Mucosa of gallbladder (tissue), 1 donor: ENCODE measurements around the gene HPN. TPM values are rescaled to one million over a fixed set of nuclear protein-coding genes. Genes with fewer than 3 reads are reported as not detected.
"Not testable (repeated sequence)": the region's sequence is repeated elsewhere in the genome, so short reads cannot be mapped to it uniquely, and the experiment has no call there.

Source experiments
- DNase-seq: peaks from one replicate; pipeline ENCODE4 v3.0.0-alpha.2; 2020; ENCODE audit warnings: low spot score
- total RNA-seq: library from RNA; stranded (reverse); gene quantifications from one replicate; pipeline ENCODE4 v1.2.1, GENCODE V29; 2021
- donor health status: DM: no; HTN: no; CAD: no.

Gene HPN
- 21.4 TPM for total RNA-seq

DNA sequence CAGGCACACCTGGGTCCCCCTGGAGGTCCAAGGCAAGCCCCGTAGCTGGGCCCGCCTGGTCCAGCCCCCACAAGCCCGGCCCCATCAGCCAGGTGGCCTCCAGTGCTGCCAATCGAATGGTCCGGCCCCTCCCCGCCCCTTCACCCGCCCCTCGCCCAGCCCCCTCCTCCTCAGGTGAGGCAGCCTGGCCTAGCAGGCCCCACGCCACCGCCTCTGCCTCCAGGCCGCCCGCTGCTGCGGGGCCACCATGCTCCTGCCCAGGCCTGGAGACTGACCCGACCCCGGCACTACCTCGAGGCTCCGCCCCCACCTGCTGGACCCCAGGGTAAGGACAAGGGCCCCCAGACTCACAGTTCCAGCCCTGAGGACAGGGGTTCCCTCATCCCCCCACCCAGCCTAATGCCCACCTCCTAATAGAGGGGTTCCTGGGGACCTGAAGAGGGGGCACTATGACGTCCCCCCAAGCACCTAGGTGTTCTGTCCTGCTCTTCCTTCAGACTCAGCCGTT, at the start of gene HPN:
TSS of gene HPN (plus strand) at position 174 of the 508 bp plus-strand sequence. CDS start 786 bp downstream, outside the sequence.
- DNase-seq: peak; percentile 33

DNA sequence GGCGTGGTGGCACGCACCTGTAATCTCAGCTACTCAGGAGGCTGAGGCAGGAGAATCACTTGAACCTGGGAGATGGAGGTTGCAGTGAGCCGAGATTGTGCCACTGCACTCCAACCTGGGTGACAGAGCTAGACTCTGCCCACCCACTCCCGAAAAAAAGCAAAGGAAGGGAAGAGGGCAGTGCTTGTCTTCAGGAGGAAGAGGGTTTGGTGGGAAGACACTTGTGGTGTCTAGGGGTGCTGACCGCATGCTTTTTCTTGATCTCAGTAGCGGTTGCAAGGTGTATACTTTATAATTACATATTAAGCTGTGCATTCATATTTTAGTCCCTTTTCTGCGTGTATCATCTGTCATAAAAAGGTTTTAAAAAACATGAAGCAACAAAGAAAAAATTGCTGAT, 48.9 kb upstream of the HPN start:
- DNase-seq: not testable (repeated sequence)

DNA sequence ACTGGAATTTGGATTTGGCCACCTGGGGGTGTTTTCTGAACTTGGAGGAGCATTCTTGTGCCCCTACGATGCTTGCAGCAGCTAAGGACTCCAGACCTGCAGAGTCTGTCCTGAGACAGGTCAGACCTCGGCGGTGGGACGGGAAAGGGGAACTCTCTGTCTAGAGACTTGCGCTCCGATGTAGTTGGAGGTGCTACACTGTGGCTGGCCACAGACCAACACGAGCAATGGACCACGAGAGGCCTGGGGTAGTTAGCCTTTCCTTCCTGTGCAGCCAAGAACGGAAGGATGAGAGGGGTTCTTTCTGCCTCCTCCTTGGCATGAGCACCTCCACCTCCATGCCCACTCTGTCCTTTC, 47.3 kb upstream of the HPN start:
- DNase-seq: no peak

DNA sequence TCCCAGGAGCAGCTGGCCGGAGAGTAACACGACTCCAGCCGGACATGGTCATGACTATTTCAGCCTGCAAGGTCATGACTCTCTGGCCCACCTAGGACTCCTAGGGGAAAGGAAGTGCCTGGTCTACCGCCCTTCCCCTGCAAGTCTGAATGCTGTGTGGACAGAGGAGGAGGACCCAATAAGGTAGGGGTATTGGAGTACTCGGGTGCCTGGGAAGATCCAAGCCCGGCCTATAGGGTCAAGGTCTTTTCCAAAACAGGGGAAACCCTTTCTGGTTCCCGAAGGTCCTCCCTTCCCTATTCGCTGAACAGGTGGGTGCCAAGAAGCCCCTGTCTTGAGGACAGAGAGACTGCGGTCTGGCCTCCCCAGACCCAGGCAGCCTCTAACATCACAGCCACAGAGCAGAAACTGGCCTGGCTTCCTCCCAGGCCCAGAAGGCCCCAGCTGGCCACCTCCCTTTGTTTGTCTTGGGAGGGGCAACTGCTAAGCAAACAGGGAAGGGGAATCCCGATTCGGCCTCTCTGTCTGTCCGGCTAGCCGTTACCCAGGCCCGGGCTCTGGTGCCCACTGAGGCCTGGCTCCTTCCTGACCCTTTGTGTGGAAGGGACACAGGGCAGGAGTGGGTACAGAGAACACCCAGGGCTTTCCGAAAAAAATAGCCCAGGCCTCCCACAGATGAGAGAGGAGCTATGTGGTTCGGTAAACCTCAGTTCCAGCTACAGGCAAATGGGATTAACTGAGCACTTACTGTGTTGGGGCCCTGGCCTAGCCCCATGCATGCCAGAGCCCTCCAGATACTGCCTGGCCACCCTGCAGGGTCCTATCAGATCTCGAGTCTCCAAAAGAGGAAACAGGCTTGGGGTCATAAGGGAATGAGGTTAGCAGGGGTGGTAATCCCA, 46.6 kb upstream of the HPN start:
- DNase-seq: peak; percentile 66

DNA sequence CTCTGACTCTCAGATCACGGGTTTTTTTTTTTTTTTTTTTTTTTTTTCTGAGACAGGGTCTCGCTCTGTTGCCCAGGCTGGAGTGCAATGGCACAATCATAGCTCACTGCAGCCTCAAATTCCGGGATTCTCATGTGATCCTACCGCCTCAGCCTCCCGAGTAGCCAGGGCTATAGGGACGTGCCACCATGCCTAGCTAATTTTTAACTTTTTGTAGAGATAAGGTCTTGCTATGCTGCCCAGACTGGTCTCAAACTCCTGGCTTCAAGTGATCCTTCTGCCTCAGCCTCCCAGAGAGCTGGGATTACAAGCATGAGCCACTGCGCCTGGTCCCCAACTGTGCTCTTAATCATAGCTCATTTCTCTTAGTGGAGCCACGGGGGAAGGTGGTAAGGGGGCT, 46.0 kb upstream of the HPN start:
- no peak for DNase-seq

DNA sequence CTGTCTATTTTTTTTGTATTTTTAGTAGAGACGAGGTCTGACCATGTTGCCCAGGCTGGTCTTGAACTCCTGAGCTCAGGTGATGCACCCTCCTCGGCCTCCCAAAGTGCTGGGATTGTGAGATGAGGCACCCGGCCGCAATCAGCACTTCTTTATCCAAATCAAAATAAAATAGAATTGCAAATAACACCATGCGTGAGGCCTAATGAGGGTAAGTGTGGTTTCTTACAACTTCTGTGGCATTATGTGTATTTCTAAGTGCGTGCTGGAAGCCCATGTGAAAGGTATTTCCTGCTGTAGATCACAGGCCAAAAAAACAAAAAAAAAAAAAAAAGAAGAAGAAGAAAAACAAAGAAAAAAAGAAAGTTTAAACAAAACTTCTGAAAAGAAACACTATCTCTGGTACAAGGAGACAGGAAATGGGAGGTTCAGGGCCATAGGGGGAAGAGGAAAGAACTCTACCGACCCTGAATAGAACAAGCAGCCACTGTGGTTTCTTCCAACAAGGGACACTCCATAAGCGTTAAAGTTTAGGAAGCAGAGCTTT, 44.4 kb upstream of the HPN start:
- DNase-seq: no peak

DNA sequence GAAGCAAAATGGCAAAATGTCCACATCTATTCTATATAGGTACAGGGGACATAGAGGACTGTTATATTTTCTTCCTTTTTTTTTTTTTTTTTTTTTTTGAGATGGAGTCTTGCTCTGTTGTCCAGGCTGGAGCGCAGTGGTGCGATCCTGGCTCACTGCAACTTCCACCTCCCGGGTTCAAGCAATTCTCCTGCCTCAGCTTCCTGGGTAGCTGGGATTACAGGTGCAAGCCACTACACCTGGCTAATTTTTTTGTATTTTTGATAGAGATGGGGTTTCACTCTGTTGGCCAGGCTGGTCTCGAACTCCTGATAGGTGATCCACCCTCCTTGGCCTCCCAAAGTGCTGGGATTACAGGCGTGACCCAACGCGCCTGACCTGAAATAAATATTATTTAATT, 43.3 kb upstream of the HPN start:
- DNase-seq: not testable (repeated sequence)

DNA sequence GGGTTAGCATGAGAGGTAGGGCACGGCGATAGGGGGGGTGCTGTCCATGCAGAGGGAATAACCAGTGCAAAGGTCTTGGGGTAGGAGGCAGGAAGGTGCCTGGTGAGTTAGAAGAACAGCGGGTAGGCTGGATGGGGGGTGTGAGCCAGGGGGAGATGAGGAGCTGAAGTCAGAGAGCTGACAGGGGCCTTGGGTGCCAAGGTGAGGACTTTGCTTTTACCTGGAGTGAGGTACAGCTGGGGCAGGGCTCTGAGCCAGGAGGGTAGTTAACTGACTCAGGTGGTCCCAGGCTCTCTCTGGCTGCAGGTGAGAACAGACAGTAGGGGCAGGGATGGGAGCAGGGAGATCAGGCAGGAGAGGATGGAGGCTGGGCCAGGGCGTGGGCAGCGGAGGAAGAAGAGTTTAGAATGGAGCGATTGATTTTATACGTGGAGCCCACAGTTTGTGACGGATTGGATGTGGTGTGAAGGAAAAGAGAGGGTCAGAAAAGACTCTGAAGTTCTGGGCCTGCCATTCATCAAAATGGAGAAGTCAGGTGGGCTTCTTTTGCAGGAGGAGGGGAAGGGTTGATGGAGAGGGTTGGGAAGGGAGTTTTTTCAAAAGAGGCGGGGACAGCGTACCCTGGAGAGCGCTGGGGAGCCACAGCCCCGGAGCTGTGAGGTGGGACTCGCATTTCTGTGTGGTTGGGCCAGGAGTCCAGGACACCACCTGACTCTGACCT, 42.6 kb upstream of the HPN start:
- no peak for DNase-seq

DNA sequence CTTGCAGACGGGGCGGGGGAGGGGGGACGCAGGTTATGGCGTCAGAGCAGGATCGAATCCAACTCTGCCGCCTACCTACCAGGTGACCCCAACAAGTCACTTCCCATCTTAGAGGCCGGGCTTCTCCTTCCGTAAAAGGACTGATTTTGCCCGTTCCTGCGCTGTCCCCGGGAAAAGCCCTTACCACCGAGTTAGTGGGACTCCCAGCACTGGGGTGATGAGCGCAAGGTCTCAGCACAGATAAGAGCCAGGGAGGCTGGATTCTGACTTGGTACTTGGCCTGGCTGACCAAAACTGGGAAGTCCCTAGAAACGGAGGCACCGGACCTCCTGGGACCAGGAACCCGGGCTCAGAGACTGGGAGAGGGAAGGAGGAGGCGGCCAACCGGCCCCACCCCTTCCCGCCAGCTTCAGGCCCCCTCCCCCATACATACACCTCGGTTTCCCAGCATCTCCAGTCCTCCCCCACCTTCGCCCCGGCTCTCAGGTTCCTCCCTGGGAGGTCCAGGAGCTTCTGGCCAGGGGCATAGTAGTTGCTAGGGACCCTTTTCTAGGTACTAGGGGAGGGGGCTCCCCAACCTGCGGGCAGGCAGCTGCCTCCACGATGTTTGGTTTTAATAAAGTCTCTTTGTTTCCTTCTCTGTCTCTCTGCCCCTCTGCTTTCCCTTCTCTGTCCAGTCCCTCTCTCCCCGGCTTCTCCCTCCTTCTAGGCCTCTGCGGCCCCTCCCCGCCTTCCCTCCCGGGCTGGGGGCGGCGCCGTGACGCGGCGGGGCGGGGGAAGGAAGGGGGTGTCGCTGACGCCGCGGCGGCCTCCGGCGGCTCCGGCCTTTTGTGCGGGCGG, 41.8 kb upstream of the HPN start, which contains the start of gene GRAMD1A:
TSS of gene GRAMD1A (plus strand) at position 826 of the 840 bp plus-strand sequence. CDS start 156 bp downstream, outside the sequence.
- peak; percentile 79 for DNase-seq

DNA sequence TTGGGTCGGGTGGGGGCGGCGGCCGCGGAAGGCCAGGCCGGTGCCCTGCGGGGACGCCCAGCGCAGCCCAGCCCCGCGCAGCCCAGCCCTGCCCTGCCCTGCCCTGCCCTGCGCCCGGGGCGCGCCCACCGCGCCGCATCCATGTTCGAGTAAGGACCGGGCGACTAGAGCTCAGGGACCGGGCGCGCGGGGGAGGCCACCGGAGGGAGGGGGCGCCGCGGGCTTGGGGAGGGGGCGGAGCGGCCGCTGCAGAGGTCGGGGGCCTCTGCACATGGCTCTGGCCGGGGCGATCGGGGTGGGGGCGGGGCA, 41.2 kb upstream of the HPN start:
- DNase-seq: no peak

DNA sequence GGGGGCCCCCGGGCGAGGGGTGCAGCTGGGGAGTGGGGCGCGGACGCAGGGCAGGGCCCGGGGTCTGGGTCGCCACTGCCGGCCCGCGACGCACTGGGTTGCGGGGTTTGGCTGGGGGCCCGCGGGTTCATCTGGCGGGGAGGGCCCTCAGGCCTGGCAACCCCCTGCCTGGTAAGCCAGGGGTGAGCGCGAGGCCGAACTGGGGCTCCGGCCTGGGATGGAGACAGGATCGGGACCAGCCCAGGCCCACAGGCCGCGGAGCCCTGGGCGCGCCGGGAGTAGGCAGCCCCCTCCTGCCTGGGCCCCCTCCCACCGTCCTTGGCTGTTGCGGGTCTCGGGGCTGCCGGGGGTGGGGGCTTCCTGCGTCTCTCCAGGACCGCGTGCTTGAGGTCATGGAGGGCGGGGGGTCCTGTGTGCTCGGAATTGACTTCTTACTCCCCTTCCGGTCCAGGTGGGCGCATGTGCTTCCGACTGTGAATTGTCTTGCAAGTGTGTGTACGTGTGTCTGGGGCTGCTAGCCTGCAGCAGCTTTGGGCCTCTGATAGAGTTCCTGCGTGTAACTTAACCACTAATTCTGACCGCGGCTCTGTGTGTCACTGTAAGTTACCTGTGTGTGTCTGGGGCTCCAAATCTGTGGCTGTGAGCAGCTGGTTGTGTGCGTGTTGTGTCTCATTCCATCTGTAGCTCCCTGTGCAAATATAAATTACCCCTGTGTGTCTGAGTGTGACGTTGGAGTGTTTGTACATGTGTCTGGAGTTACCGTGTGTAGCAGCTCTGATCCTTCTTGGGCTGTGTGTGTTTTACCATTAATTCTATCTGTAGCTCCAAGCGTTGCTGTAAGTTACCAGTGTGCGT, 40.6 kb upstream of the HPN start:
- no peak for DNase-seq

DNA sequence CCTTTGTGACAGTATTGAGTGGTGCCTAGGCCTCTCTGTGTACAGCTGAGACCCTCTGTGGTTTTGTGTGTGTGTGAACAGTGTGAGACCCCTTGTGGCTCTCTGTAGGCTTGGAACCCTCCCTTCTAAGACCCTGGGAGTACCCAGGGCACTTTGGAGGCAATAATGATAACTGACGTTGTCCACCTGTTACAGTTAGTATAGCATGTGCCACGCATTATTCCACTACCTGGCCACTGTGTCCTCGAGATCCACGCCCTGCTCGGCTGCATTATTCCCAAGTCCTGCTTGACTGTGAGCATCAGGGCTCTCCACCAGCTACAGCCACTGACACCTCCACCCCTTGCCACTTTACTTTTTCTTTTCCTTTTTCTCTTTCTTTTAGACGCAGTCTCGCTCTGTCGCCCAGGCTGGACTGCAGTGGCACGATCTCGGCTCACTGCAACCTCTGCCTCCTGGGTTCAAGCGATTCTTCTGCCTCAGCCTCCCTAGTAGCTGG, 39.4 kb upstream of the HPN start:
- DNase-seq: no peak

DNA sequence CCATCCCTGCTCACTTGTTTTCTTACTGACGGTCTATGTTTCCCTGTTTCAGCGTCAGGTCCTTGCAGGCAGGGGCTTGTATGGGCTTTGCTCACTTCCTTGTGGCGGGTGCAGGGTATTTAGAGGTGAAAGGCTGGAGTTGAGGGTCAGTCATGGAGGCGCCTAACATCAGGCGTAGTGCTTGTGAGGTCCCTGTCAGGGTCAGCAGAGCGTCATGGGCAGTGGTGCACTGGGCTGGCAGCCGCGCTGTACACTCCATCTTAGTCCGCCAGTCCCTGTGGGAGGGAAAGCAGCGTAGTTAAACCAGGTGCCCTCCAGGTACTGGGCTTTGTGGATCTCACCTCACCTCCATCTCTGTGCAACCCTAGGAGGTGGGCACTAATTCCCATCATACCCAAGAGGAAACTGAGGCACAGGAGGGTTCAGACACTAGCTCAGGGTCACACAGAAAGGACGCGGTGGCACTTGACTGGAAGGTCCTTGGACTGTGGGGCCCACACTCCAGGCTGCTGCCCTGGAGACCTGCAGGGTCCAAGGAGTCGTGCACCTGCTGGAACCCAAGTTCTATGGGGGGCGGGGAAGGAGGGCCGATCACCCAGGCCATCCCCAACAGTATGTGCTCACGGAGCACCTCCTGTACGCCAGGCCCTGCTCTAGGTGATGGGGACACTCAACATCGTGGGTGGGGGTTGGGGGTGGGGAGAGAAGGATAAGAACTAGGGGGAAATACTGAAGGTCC, 36.8 kb upstream of the HPN start:
- no peak for DNase-seq

DNA sequence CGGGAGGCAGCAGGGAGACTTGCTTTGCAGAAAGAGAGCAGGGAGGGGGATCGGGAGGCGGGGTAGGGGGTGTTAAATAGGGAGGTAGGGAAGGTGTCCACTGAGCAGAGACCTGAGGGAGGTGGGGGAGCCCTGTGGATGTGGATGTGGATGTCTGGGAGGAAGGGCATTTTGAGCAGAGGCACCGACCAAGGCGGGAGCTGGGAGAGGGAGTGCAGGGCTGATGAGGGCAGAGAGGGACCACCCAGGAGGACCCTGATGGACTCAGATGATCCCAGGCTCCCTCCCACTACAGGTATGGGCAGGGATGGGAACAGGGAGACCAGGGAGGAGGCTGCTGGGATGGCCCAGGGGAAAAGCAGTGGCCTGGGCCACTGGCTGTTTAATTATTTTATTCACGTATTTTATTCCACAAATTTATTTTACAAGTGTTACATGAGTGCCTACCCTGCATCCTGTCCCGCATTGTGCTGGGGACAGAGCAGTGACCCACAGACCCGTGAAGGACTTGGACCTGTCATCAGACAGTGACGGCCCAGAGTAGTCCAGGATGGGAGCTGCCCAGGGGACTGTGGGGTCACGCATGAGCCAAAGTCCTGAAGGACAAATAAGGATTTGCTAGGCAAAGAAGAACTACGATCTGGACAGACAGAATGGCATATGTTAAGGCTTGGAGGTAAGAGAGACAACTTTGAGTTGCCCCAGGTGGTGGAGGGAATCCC, 36.1 kb upstream of the HPN start:
- no peak for DNase-seq

DNA sequence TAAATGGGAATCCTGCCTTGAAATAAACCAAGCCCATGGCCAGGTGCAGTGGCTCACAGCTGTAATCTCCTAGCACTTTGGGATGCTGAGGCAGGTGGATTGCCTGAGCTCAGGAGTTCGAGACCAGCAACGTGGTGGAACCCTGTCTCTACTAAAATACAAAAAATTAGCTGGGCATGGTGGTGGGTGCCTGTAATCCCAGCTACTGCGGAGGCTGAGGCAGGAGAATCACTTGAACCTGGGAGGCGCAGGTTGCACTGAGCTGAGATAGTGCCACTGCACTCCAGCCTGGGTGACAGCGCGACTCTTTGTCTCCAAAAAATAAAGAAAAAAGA, 35.5 kb upstream of the HPN start:
- DNase-seq: not testable (repeated sequence)

DNA sequence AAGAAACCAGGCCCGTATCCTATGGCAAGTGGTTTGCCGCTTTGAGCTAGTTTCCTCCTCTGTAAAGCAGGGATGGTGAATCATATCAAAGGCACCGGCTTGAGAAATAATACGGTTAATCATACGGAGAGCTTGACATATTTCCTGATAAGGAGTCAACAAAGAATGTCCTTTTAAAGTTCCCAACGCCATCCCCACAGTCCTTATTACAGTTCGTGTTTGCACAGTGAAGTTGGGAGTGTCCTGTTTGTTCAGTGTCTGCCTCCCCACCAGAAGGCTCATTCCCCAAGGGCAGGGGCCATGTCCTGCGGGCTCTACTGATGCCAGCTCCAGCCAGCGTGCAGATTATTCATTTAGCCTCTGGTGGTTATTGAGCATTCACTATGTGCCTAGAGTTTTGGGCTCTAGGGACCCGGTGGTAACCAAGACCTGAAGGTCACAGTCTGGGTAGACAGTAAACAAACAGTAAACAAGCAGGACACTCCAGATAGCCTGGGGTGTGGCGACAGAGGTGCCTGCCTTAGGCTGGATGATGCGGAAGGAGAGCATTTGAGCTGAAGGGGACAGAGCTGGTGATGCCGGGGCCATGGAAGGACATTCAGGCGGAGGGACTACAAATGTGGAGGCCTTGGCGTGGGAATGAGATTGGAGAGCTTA, 35.1 kb upstream of the HPN start:
- peak; percentile 74 for DNase-seq

DNA sequence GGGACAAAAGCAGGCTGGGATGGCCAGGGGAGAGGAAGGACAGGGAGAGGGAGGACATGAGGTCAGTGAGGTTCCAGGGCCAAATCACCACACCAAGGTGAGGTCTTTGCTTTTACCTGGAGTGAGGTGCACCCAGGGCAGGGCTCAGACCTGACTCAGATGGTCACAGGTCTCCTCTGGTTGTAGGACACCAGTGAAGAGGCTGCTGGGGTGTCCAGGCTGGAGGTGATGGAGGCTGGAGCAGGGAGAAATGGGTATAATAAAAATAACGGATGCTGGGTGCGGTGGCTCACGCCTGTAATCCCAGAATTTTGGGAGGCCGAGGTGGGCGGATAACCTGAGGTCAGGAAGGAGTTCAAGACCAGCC, 34.5 kb upstream of the HPN start:
- DNase-seq: no peak

DNA sequence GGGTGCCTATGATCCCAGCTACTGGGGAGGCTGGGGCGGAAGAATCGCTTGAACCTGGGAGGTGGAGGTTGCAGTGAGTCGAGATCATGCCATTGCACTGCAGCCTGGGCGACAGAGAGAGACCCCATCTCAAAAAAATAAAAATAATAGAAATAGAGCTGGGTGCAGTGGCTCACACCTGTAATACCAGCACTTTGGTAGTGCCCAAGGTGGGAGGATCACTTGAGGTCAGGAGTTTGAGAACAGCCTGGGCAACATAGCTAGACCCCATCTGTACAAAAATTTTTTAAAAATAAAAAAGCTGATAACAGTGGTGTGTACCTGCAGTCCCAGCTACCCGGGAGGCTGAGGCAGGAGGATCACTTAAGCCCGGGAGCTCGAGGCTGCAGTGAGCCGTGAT, 34.1 kb upstream of the HPN start:
- DNase-seq: not testable (repeated sequence)

DNA sequence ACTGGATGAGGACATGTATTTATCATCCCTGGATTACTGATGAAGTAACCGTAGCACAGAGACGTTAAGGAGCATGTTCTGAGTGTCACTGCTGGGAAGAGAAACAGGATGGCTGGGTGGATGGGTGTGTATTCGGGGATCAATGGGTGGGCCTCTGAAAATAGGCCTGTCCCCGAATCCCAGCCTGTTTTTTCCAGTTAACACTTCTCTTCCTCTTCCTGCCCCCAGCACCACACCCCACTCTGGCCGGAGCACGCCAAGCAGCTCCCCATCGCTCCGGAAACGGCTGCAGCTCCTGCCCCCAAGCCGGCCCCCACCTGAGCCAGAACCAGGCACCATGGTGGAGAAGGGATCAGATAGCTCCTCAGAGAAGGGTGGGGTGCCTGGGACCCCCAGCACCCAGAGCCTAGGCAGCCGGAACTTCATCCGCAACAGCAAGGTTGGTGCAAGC, 32.6 kb upstream of the HPN start:
- DNase-seq: no peak
